Gastrocnemius medialis (tissue), 4 donors: ENCODE results near the gene TNPO2. TPM values are rescaled to one million over a fixed set of nuclear protein-coding genes. Genes with fewer than 3 reads are reported as not detected.

Experiments
- ATAC-seq, 2 donors: fragments of 150-250 bp; one replicate each; pipeline ENCODE4 v1.9.1; 2016
- DNase-seq, 2 donors: peaks; one replicate each; pipeline ENCODE4 v3.0.0-alpha.2; 2019
- H3K27ac ChIP-seq, 4 donors: fragments of 200-600 bp; sonication (generic); 1 replicate in 1 of 4; 2 replicates in 3 of 4; pipeline ENCODE4 v1.5.1; 2016 to 2018; ENCODE audit warnings: mild to moderate bottlenecking in 2 of 4, moderate library complexity in 1 of 4
- H3K27me3 ChIP-seq, 3 donors: fragments of 200-600 bp; sonication (generic) in 2 of 3; 1 replicate in 1 of 3; 2 replicates in 2 of 3; pipeline versions ENCODE4 v1.5.1 to v1.6.0; 2016 to 2019; ENCODE audit warnings: mild to moderate bottlenecking in 1 of 3, moderate library complexity in 1 of 3
- H3K36me3 ChIP-seq, 2 donors: fragments of 200-600 bp; sonication (generic) in 1 of 2; one replicate each; pipeline ENCODE4 v1.5.1; 2017 to 2018
- H3K4me1 ChIP-seq, 2 donors: fragments of 200-600 bp; sonication (generic) in 1 of 2; one replicate each; pipeline ENCODE4 v1.5.1; 2016 to 2017; ENCODE audit warnings: mild to moderate bottlenecking in 2 of 2
- H3K4me3 ChIP-seq, 4 donors: fragments of 200-600 bp; sonication (generic) in 3 of 4; 1 replicate in 1 of 4; 2 replicates in 3 of 4; pipeline ENCODE4 v1.5.1; 2016 to 2019; ENCODE audit warnings: mild to moderate bottlenecking in 2 of 4
- H3K9me3 ChIP-seq, 3 donors: fragments of 200-600 bp; sonication (generic) in 2 of 3; 1 replicate in 1 of 3; 2 replicates in 2 of 3; pipeline ENCODE4 v1.5.1; 2016 to 2019
- POLR2A ChIP-seq, 2 donors: fragments of 450-650 bp; IDR thresholded peaks; one replicate each; pipeline ENCODE4 v1.6.1; 2017; ENCODE audit warnings: antibody characterized with exemption in 2 of 2, mild to moderate bottlenecking in 2 of 2, moderate library complexity in 2 of 2
- in situ Hi-C, 4 donors: fragments of 200-750 bp; cut with MboI; loops; one replicate each; pipeline versions ENCODE4 v1.15.0 to v1.8.0; 2017; ENCODE audit warnings: low sequenced_read_pairs in 4 of 4
- intact Hi-C: fragments of 100-400 bp; cut with DNase I; formaldehyde crosslinking; loops from one replicate; pipeline ENCODE4 v1.15.1; 2023; ENCODE audit warnings: low total_unique reads
- total RNA-seq, 4 donors: library from RNA; depleted of rRNA; stranded (reverse); fragments of >200 nt; gene quantifications; one replicate each; pipeline versions ENCODE4 v1.1.0 to v1.2.3, GENCODE V29; 2016
- TF ChIP-seq, protein P1 (sequence below), 5 experiments: fragments of 450-650 bp in 3 of 5; fragments of 200-600 bp in 2 of 5; sonication (generic) in 2 of 5; IDR thresholded peaks in 4 of 5; conservative IDR thresholded peaks in 1 of 5; 1 replicate in 4 of 5; 2 replicates in 1 of 5; pipeline ENCODE4 v1.5.1; 2016 to 2019; ENCODE audit warnings: antibody characterized with exemption in 5 of 5, mild to moderate bottlenecking in 3 of 5, moderate library complexity in 3 of 5

The TNPO2 gene
- total RNA-seq, 4 donors from 2014 or later = 32.1 to 49.9 (median 42.0) TPM

DNA sequence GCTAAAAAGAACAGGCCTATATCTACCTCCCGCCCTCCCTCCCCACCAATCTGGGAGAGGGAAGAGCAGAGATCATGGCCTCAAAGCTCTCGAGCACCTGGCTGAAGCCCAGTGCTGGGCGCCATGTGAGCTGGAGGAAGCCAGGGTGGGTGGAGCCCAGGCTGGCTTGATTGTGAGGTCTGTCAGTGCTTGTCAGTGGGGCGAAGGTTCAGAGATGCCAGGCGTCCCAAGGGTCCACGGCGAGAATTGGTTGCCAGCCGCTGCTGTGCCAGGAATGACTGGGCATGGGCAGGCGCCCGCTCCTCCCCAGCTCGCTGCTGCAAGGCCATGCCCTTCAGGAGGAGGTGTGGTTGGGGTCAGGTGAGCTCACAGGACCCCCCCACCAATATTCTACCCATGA, 39.4 kb upstream of the TNPO2 start:
- H3K27ac ChIP-seq = peak overlapping the region in 2 of 4 donors; percentile 39 to 52
- in situ Hi-C loops (loop anchor here (5.0 to 10.0 kb wide), 2 partner anchors 34 to 82 kb away; no protein-coding TSS in a partner anchor), intact Hi-C loops (no loop called here)
- H3K4me3 ChIP-seq = no peak overlapping the region
- DNase-seq (no peak), ATAC-seq (no peak)
- TF ChIP-seq POLR2A (IDR thresholded peaks at IDR 0.05) = no peak
- TF ChIP-seq, protein P1, sequence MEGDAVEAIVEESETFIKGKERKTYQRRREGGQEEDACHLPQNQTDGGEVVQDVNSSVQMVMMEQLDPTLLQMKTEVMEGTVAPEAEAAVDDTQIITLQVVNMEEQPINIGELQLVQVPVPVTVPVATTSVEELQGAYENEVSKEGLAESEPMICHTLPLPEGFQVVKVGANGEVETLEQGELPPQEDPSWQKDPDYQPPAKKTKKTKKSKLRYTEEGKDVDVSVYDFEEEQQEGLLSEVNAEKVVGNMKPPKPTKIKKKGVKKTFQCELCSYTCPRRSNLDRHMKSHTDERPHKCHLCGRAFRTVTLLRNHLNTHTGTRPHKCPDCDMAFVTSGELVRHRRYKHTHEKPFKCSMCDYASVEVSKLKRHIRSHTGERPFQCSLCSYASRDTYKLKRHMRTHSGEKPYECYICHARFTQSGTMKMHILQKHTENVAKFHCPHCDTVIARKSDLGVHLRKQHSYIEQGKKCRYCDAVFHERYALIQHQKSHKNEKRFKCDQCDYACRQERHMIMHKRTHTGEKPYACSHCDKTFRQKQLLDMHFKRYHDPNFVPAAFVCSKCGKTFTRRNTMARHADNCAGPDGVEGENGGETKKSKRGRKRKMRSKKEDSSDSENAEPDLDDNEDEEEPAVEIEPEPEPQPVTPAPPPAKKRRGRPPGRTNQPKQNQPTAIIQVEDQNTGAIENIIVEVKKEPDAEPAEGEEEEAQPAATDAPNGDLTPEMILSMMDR (IDR thresholded peaks at IDR 0.05 in 4 of 5, conservative IDR thresholded peaks at IDR 0.05 in 1 of 5) = no peak
- peaks cover 0 to 3% of the 10 kb centered on the region in 2 donors for H3K4me1 ChIP-seq
- no peaks in the 10 kb centered on the region for H3K27me3 ChIP-seq
- H3K36me3 ChIP-seq = no peaks in the 10 kb centered on the region
- no peaks in the 10 kb centered on the region for H3K9me3 ChIP-seq

DNA sequence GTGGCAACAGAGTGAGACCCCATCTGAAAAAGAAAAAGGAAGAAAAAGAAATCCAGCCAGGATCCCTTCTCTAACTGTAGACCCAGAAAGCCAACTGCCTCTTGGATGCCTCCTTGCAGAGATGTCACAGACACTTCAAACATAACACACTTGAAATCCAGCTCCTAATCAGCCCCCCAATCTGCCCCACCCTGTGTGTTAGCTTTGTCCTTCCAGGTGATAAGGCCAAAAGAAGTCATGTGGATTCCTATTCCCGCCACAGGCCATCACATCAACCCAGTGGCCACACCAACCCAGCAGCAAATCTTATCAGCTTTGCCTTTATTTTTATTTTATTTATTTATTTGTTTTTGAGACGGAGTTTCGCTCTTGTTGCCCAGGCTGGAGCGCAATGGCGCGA, 36.0 kb upstream of the TNPO2 start:
- H3K27ac ChIP-seq = no peak overlapping the region
- no peaks in the 10 kb centered on the region for H3K36me3 ChIP-seq
- TF ChIP-seq POLR2A (IDR thresholded peaks at IDR 0.05) = no peak
- TF ChIP-seq, protein P1 (IDR thresholded peaks at IDR 0.05 in 4 of 5, conservative IDR thresholded peaks at IDR 0.05 in 1 of 5) = no peak
- DNase-seq (no peak), ATAC-seq (no peak)
- H3K4me1 ChIP-seq = peaks cover 8% of the 10 kb centered on the region in 2 donors
- in situ Hi-C loops (loop anchor here (5.0 to 10.0 kb wide), 3 partner anchors 38 to 88 kb away; no protein-coding TSS in a partner anchor), intact Hi-C loops (loop anchor here (1.0 to 5.0 kb wide), 2 partner anchors 47 to 88 kb away; no protein-coding TSS in a partner anchor)
- H3K27me3 ChIP-seq = no peaks in the 10 kb centered on the region
- no peaks in the 10 kb centered on the region for H3K9me3 ChIP-seq
- no peak overlapping the region for H3K4me3 ChIP-seq

DNA sequence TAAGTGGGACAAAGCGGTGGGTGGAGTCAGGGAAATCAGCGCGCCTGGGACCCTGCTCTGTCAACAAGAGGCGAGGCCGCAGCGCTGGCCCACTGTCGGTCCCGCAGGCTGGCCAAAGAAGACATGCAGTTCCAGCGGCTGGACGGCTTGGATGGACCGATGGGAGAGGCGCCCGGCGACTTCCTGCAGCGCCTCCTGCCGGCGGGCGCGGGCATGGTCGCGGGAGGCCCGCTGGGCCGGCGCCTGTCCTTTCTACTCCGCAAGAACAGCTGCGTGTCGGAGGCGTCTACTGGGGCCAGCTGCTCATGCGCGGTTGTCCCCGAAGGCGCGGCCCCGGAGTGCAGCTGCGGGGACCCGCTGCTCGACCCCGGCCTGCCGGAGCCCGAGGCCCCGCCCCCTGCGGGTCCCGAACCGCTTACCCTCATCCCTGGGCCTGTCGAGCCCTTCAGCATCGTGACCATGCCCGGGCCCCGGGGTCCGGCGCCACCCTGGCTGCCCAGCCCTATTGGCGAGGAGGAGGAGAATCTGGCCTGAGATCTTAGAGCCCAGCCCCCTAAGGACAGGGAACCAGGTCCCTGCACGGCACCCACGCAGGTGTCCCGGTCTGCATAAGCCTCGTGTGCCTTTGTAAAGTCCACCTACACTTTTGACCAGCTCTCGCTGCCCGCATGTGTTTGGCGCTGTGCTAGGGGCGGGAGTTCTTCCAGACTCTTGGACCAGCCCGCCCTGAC, 34.0 kb upstream of the TNPO2 start:
- Histone ChIP-seq H3K27me3 (peaks cover 0 to 4% (median 0%) of the 10 kb centered on the region in 3 donors), H3K36me3 (no peaks in the 10 kb centered on the region), H3K27ac (peak overlapping the region in 3 of 4 donors; percentile 11 to 58 (median 57)), H3K4me3 (peak overlapping the region; percentile 24 to 53 (median 46)), H3K9me3 (no peaks in the 10 kb centered on the region), H3K4me1 (peaks cover 8% of the 10 kb centered on the region in 2 donors)
- in situ Hi-C loops (loop anchor here in 1 of 4 donors (5.0 kb wide), 1 partner anchor 90 kb away; no protein-coding TSS in a partner anchor), intact Hi-C loops (loop anchor here (5.0 kb wide), 1 partner anchor 45 kb away; no protein-coding TSS in a partner anchor)
- ATAC-seq (peak; percentile 60 to 83), DNase-seq (peak in 1 of 2 donors; percentile 70)
- no peak for TF ChIP-seq POLR2A (IDR thresholded peaks at IDR 0.05)
- TF ChIP-seq, protein P1 (IDR thresholded peaks at IDR 0.05 in 4 of 5, conservative IDR thresholded peaks at IDR 0.05 in 1 of 5) = peak; percentile 78 to 92 (median 83)

GRCh38 chr19:12756150-12756883, 32.6 kb upstream of the TNPO2 start:
- Histone ChIP-seq H3K36me3 (no peaks in the 10 kb centered on the region), H3K4me1 (peaks cover 8% of the 10 kb centered on the region in 2 donors), H3K4me3 (no peak overlapping the region), H3K27ac (no peak overlapping the region), H3K27me3 (peaks cover 5 to 7% (median 7%) of the 10 kb centered on the region in 3 donors), H3K9me3 (no peaks in the 10 kb centered on the region)
- no peak for TF ChIP-seq POLR2A (IDR thresholded peaks at IDR 0.05)
- TF ChIP-seq, protein P1 (IDR thresholded peaks at IDR 0.05 in 4 of 5, conservative IDR thresholded peaks at IDR 0.05 in 1 of 5) = no peak
- ATAC-seq (no peak), DNase-seq (no peak)
- intact Hi-C loops = loop anchor here (5.0 kb wide), 1 partner anchor 44 kb away; no protein-coding TSS in a partner anchor
- in situ Hi-C loops = loop anchor here in 1 of 4 donors (5.0 kb wide), 1 partner anchor 91 kb away; no protein-coding TSS in a partner anchor
